HCT116 (cell line): ENCODE data around the gene PDE2A. TPM values are rescaled to one million over a fixed set of nuclear protein-coding genes. Genes with fewer than 3 reads are reported as not detected.

ENCODE experiments used
- EGR1 ChIP-seq: IDR thresholded peaks from 2 replicates; pipeline ENCODE4 v1.6.1; 2012; ENCODE audit warnings: low read depth
- EZH2 ChIP-seq: fragments of 200-600 bp; sonication (generic); IDR thresholded peaks from 2 replicates; pipeline ENCODE4 v1.6.1; 2017; ENCODE audit warnings: antibody characterized with exemption, mixed run types
- microRNA counts: library from miRNA; unstranded; fragments of <30 nt; microRNA quantifications from one replicate; lab custom pipeline; 2015
- microRNA-seq: library from miRNA; unstranded; fragments of <30 nt; microRNA quantifications from one replicate; pipeline ENCODE4, GENCODE V29; 2016; ENCODE audit warnings: borderline number of aligned reads
- total RNA-seq: library from RNA; stranded (reverse); gene quantifications from one replicate; pipeline ENCODE4 v1.2.1, GENCODE V29; 2021; ENCODE audit not compliant: unreplicated experiment
- TF ChIP-seq, protein P1 (sequence below), 3 experiments: fragments of 200-600 bp in 1 of 3; sonication (generic) in 1 of 3; IDR thresholded peaks in 2 of 3; conservative IDR thresholded peaks in 1 of 3; 2 replicates each; pipeline ENCODE4 v1.5.1; 2012 to 2017; ENCODE audit warnings: low read depth in 2 of 3, low read length in 2 of 3, antibody characterized with exemption in 1 of 3, borderline replicate concordance in 1 of 3, control low read depth in 1 of 3, mild to moderate bottlenecking in 1 of 3, mixed read lengths in 1 of 3, mixed run types in 1 of 3, moderate library complexity in 1 of 3; ENCODE audit not compliant: insufficient read depth in 1 of 3

PDE2A gene
- total RNA-seq, 1 experiment from 2014 or later: 7.6 TPM

- TF ChIP-seq EGR1 (no peak), EZH2 (no peak)
- TF ChIP-seq, protein P1, sequence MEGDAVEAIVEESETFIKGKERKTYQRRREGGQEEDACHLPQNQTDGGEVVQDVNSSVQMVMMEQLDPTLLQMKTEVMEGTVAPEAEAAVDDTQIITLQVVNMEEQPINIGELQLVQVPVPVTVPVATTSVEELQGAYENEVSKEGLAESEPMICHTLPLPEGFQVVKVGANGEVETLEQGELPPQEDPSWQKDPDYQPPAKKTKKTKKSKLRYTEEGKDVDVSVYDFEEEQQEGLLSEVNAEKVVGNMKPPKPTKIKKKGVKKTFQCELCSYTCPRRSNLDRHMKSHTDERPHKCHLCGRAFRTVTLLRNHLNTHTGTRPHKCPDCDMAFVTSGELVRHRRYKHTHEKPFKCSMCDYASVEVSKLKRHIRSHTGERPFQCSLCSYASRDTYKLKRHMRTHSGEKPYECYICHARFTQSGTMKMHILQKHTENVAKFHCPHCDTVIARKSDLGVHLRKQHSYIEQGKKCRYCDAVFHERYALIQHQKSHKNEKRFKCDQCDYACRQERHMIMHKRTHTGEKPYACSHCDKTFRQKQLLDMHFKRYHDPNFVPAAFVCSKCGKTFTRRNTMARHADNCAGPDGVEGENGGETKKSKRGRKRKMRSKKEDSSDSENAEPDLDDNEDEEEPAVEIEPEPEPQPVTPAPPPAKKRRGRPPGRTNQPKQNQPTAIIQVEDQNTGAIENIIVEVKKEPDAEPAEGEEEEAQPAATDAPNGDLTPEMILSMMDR (IDR thresholded peaks at IDR 0.05 in 2 of 3, conservative IDR thresholded peaks at IDR 0.05 in 1 of 3; ENCODE audit: borderline replicate concordance in 1 of 3, insufficient read depth in 1 of 3, low read depth in 2 of 3, low read length in 2 of 3): no peak
Observed at GRCh38 chr11:72528121-72528520, 146.1 kb downstream of the PDE2A start (continued).

MicroRNAs within 50 kb of the gene (microRNA counts, 767-probe panel; counts per million panel counts)
- microRNA hsa-miR-139-3p (lab: Ali Mortazavi, UCI): not detected
- not detected for microRNA hsa-miR-139-5p (lab: Ali Mortazavi, UCI)

Small RNAs within 50 kb of the gene (microRNA-seq; reads per million reads assigned to microRNA genes)
- 1,398 reads per million, percentile 83 among the genes with 10 or more reads in this experiment for gene MIR139

Other genes starting within 250 kb of the PDE2A start
- gene CLPB, start 239.9 kb downstream of the PDE2A start, total RNA-seq: 38.5 TPM
- 57.4 TPM for gene ARAP1, start 78.0 kb upstream of the PDE2A start, total RNA-seq
- 58.4 TPM for gene STARD10, start 119.6 kb upstream of the PDE2A start, total RNA-seq
- 15.2 TPM for gene ATG16L2, start 140.0 kb upstream of the PDE2A start, total RNA-seq